HK-2 (cell line): ENCODE results near the gene HS1BP3.

Source experiments
- DNase-seq: peaks from one replicate; pipeline ENCODE4 v3.0.0-alpha.2; 2018; ENCODE audit not compliant: unreplicated experiment

Gene HS1BP3

GRCh38 chr2:20674974-20675679, 24.2 kb upstream of the HS1BP3 start:
- DNase-seq, result peak; percentile 75

- no peak for DNase-seq
Observed at GRCh38 chr2:20674309-20674965, 23.5 kb upstream of the HS1BP3 start.

GRCh38 chr2:20673686-20674308, 22.9 kb upstream of the HS1BP3 start:
- no peak for DNase-seq

GRCh38 chr2:20672201-20672951, 21.5 kb upstream of the HS1BP3 start:
- no peak for DNase-seq

GRCh38 chr2:20671736-20672080, 20.8 kb upstream of the HS1BP3 start:
- DNase-seq, result no peak

- no peak for DNase-seq
Observed at GRCh38 chr2:20671036-20671735, 20.3 kb upstream of the HS1BP3 start.

GRCh38 chr2:20670315-20671035, 19.6 kb upstream of the HS1BP3 start:
- no peak for DNase-seq

GRCh38 chr2:20669562-20670314, 18.8 kb upstream of the HS1BP3 start:
- no peak for DNase-seq

GRCh38 chr2:20668871-20669475, 18.1 kb upstream of the HS1BP3 start:
- no peak for DNase-seq

- no peak for DNase-seq
Observed at GRCh38 chr2:20668451-20668850, 17.6 kb upstream of the HS1BP3 start.

GRCh38 chr2:20667531-20668401, 16.9 kb upstream of the HS1BP3 start:
- DNase-seq, result no peak

- no peak for DNase-seq
Observed at GRCh38 chr2:20667151-20667530, 16.2 kb upstream of the HS1BP3 start.

- DNase-seq, result peak; percentile 36
Observed at GRCh38 chr2:20666304-20667150, 15.6 kb upstream of the HS1BP3 start, which contains the start of gene GDF7. Gene GDF7 (plus strand): TSS chr2:20667144. CDS start chr2:20667240, 96 bp downstream.

- DNase-seq, result no peak
Observed at GRCh38 chr2:20666005-20666303, 15.1 kb upstream of the HS1BP3 start.

- DNase-seq, result no peak
Observed at GRCh38 chr2:20665243-20666004, 14.5 kb upstream of the HS1BP3 start.

- DNase-seq, result no peak
Observed at GRCh38 chr2:20664431-20665242, 13.7 kb upstream of the HS1BP3 start.

GRCh38 chr2:20664071-20664390, 13.1 kb upstream of the HS1BP3 start:
- no peak for DNase-seq
